ENCODE measurements around the gene RETN. TPM values are rescaled to one million over a fixed set of nuclear protein-coding genes. Genes with fewer than 3 reads are reported as not detected.

Gene RETN
- total and polyA plus RNA-seq, 2 experiments from 2014 or later: not detected

DNA sequence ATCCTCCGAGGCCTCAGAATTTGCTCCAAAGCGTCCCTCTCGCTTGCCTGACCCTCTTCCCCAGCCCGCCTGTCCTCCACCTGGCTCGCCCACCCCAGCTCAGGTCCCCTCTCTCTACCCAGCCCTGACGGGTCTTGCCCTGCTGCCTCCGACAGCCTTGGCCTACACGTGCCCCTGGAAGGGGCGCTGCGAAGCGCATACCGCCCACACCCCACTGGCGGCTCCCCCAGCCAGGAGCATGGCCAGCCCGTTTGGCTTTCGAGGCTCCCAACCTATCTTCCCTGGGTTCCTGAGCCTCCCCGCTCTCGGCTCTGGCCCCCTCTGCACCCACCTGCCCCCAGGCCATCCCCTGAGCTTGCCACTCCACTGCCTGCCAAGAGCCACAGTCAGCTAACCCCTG is 44.0 kb upstream of the RETN start:
- Histone ChIP-seq H3K4me3 (no peak overlapping the region), H3K9me2 (ENCODE audit: insufficient read depth) (no peaks in the 10 kb centered on the region), H3K27ac (ENCODE audit: low read depth) (no peak overlapping the region), H2AFZ (no peak overlapping the region), H4K20me1 (replicated peaks; ENCODE audit: insufficient read depth) (peaks cover 8% of the 10 kb centered on the region), H3K79me2 (replicated peaks; ENCODE audit: insufficient read depth) (peaks cover 31% of the 10 kb centered on the region), H3K4me2 (no peak overlapping the region), H3F3A (replicated peaks; ENCODE audit: low read depth) (no peaks in the 10 kb centered on the region), H3K27me3 (ENCODE audit: insufficient read depth) (no peaks in the 10 kb centered on the region), H3K4me1 (ENCODE audit: insufficient read depth) (peaks cover 6% of the 10 kb centered on the region; the same call in 1 of the 2 replicates), H3K36me3 (ENCODE audit: insufficient read depth) (no peaks in the 10 kb centered on the region; the same call in 1 of the 2 replicates)
- Mint-ChIP-seq H3K9me3 (no peaks in the 10 kb centered on the region; the same call in 2 of the 3 replicates), H3K27ac (no peak overlapping the region), H3K27me3 (ENCODE audit: insufficient read depth, low read depth, poor library complexity) (peaks cover 9% of the 10 kb centered on the region), H3K4me3 (no peak overlapping the region), H3K36me3 (ENCODE audit: low read depth) (peaks cover 27% of the 10 kb centered on the region), H3K4me1 (peaks cover 9% of the 10 kb centered on the region)
- DNase-seq (ENCODE audit: low spot score) (no peak), ATAC-seq (no peak)
- no peak for TF ChIP-seq EZH2 (IDR thresholded peaks at IDR 0.05; ENCODE audit: low read depth, unreplicated experiment)
- TF ChIP-seq NANOG (IDR thresholded peaks at IDR 0.05; ENCODE audit: borderline replicate concordance): no peak
- TF ChIP-seq, protein P1, sequence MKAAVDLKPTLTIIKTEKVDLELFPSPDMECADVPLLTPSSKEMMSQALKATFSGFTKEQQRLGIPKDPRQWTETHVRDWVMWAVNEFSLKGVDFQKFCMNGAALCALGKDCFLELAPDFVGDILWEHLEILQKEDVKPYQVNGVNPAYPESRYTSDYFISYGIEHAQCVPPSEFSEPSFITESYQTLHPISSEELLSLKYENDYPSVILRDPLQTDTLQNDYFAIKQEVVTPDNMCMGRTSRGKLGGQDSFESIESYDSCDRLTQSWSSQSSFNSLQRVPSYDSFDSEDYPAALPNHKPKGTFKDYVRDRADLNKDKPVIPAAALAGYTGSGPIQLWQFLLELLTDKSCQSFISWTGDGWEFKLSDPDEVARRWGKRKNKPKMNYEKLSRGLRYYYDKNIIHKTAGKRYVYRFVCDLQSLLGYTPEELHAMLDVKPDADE (IDR thresholded peaks at IDR 0.05): no peak
- TF ChIP-seq POLR2AphosphoS5 (IDR thresholded peaks at IDR 0.05; ENCODE audit: low read depth): no peak
- no peak for TF ChIP-seq EZH2phosphoT487 (IDR thresholded peaks at IDR 0.05; ENCODE audit: unreplicated experiment)
- no peak for TF ChIP-seq CREB1 (CRISPR knock-in tag; IDR thresholded peaks at IDR 0.05; ENCODE audit: low read depth)
- TF ChIP-seq STAT1 (IDR thresholded peaks at IDR 0.05; ENCODE audit: unreplicated experiment): no peak
- no peak for TF ChIP-seq ZNF331 (CRISPR knock-in tag; IDR thresholded peaks at IDR 0.05; ENCODE audit: low read depth)
- TF ChIP-seq JUNB (IDR thresholded peaks at IDR 0.05; ENCODE audit: unreplicated experiment): no peak
- TF ChIP-seq, protein P2, sequence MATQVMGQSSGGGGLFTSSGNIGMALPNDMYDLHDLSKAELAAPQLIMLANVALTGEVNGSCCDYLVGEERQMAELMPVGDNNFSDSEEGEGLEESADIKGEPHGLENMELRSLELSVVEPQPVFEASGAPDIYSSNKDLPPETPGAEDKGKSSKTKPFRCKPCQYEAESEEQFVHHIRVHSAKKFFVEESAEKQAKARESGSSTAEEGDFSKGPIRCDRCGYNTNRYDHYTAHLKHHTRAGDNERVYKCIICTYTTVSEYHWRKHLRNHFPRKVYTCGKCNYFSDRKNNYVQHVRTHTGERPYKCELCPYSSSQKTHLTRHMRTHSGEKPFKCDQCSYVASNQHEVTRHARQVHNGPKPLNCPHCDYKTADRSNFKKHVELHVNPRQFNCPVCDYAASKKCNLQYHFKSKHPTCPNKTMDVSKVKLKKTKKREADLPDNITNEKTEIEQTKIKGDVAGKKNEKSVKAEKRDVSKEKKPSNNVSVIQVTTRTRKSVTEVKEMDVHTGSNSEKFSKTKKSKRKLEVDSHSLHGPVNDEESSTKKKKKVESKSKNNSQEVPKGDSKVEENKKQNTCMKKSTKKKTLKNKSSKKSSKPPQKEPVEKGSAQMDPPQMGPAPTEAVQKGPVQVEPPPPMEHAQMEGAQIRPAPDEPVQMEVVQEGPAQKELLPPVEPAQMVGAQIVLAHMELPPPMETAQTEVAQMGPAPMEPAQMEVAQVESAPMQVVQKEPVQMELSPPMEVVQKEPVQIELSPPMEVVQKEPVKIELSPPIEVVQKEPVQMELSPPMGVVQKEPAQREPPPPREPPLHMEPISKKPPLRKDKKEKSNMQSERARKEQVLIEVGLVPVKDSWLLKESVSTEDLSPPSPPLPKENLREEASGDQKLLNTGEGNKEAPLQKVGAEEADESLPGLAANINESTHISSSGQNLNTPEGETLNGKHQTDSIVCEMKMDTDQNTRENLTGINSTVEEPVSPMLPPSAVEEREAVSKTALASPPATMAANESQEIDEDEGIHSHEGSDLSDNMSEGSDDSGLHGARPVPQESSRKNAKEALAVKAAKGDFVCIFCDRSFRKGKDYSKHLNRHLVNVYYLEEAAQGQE (IDR thresholded peaks at IDR 0.05; ENCODE audit: unreplicated experiment): no peak
- TF ChIP-seq, protein P3, sequence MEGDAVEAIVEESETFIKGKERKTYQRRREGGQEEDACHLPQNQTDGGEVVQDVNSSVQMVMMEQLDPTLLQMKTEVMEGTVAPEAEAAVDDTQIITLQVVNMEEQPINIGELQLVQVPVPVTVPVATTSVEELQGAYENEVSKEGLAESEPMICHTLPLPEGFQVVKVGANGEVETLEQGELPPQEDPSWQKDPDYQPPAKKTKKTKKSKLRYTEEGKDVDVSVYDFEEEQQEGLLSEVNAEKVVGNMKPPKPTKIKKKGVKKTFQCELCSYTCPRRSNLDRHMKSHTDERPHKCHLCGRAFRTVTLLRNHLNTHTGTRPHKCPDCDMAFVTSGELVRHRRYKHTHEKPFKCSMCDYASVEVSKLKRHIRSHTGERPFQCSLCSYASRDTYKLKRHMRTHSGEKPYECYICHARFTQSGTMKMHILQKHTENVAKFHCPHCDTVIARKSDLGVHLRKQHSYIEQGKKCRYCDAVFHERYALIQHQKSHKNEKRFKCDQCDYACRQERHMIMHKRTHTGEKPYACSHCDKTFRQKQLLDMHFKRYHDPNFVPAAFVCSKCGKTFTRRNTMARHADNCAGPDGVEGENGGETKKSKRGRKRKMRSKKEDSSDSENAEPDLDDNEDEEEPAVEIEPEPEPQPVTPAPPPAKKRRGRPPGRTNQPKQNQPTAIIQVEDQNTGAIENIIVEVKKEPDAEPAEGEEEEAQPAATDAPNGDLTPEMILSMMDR (conservative IDR thresholded peaks at IDR 0.05; ENCODE audit: low read depth in 2 of 2): no peak
